Thoracic aorta (tissue), 2 donors: ENCODE measurements around the gene ERBB4. TPM values are rescaled to one million over a fixed set of nuclear protein-coding genes. Genes with fewer than 3 reads are reported as not detected.
"Not testable (repeated sequence)": the region's sequence is repeated elsewhere in the genome, so short reads cannot be mapped to it uniquely, and the experiment has no call there.

Experiments
- ATAC-seq: fragments of 150-250 bp; one replicate; pipeline ENCODE4 v1.8.0; 2017; ENCODE audit warnings: low read depth; ENCODE audit not compliant: insufficient number of reproducible peaks, low FRiP score
- DNase-seq: peaks from one replicate; pipeline ENCODE4 v3.0.0-alpha.2; 2020; ENCODE audit warnings: low spot score
- H3K27ac ChIP-seq, 2 donors: fragments of 200-600 bp; sonication (generic); 1 replicate in 1 of 2; 2 replicates in 1 of 2; pipeline ENCODE4 v1.5.1; 2016; ENCODE audit warnings: mild to moderate bottlenecking in 2 of 2, moderate library complexity in 2 of 2
- H3K27me3 ChIP-seq: fragments of 200-600 bp; sonication (generic); replicated peaks from 2 replicates; pipeline ENCODE4 v1.6.0; 2016; ENCODE audit warnings: mild to moderate bottlenecking; ENCODE audit not compliant: insufficient read depth
- H3K36me3 ChIP-seq: fragments of 200-600 bp; sonication (generic); one replicate; pipeline ENCODE4 v1.5.1; 2016
- H3K4me1 ChIP-seq, 2 donors: fragments of 200-600 bp; sonication (generic); 1 replicate in 1 of 2; 2 replicates in 1 of 2; pipeline versions ENCODE4 v1.5.1 to v1.6.0; 2016; ENCODE audit warnings: low read depth in 2 of 2, mild to moderate bottlenecking in 1 of 2; ENCODE audit not compliant: control insufficient read depth in 1 of 2
- H3K4me3 ChIP-seq: fragments of 200-600 bp; sonication (generic); 2 replicates; pipeline ENCODE4 v1.5.1; 2016; ENCODE audit warnings: mild to moderate bottlenecking
- H3K9me3 ChIP-seq: fragments of 200-600 bp; sonication (generic); 2 replicates; pipeline ENCODE4 v1.5.1; 2016
- CTCF ChIP-seq: fragments of 200-600 bp; sonication (generic); IDR thresholded peaks from one replicate; pipeline ENCODE4 v1.5.1; 2019; ENCODE audit warnings: antibody characterized with exemption
- total RNA-seq, 2 donors: library from RNA; depleted of rRNA; stranded (reverse); fragments of >200 nt; gene quantifications; one replicate each; pipeline versions ENCODE4 v1.1.0 to v1.2.3, GENCODE V29; 2016

Gene ERBB4
- total RNA-seq, 2 donors from 2014 or later: 15.7 to 29.3 TPM

- H3K4me1 ChIP-seq: peaks cover 0 to 11% of the 10 kb centered on the region in 2 donors
- H3K4me3 ChIP-seq: no peak overlapping the region
- TF ChIP-seq CTCF: no peak
- no peak overlapping the region for H3K27ac ChIP-seq
- H3K36me3 ChIP-seq: no peaks in the 10 kb centered on the region
- no peaks in the 10 kb centered on the region for H3K27me3 ChIP-seq
- no peaks in the 10 kb centered on the region for H3K9me3 ChIP-seq
- no peak for DNase-seq
- no peak for ATAC-seq
Measured at GRCh38 chr2:212195626-212196025, 343.0 kb downstream of the ERBB4 start.

DNA sequence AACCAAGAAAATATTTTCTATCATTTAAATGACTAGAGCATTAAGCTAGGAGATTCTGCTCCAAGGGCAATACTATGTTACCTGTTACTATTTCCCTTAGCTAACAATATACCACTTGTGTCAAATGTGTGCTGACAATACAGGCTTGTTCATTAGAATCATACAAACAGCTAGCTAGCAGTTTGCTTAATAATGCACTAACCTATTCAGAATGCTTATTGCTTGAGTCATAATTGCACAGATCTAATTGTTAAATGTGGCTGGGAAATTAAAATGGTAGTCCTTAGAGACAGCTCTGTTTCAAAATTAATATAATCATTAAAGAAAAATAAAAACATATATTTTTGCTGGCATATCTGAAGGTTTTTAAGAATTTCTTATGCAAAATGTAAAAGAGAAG lies 344.2 kb downstream of the ERBB4 start:
- no peak for ATAC-seq
- H3K27me3 ChIP-seq: no peaks in the 10 kb centered on the region

DNA sequence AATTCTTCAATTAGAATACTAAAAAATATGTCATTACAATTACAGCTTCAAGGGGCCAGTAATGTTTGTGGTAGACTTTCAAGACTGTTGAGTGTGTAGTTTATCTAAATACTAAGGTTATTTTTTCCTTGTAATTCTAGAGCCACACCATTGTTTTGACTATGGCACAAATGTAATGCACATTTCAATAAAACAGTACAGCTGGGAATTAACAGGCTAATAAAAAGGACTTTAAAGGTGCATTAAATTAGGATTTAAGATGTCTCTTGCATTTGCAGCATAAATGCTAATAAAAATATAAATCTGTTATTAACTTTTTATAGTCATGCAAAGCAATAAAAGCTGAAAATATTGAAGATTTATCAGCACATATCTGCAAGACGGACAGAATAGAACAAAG lies 344.8 kb downstream of the ERBB4 start:
- Histone ChIP-seq H3K27me3 (no peaks in the 10 kb centered on the region), H3K4me3 (no peak overlapping the region), H3K4me1 (peaks cover 0 to 11% of the 10 kb centered on the region in 2 donors), H3K27ac (no peak overlapping the region), H3K36me3 (no peaks in the 10 kb centered on the region), H3K9me3 (no peaks in the 10 kb centered on the region)
- no peak for TF ChIP-seq CTCF
- DNase-seq: no peak
- no peak for ATAC-seq

More for the DNA sequence above, 344.2 kb downstream of the ERBB4 start:
- Histone ChIP-seq H3K36me3 (no peaks in the 10 kb centered on the region), H3K9me3 (no peaks in the 10 kb centered on the region), H3K4me3 (no peak overlapping the region), H3K27ac (no peak overlapping the region), H3K4me1 (peaks cover 0 to 11% of the 10 kb centered on the region in 2 donors)
- no peak for DNase-seq
- no peak for TF ChIP-seq CTCF

- H3K4me3 ChIP-seq: no peak overlapping the region
- ATAC-seq (no peak), DNase-seq (no peak)
- H3K36me3 ChIP-seq: no peaks in the 10 kb centered on the region
- no peaks in the 10 kb centered on the region for H3K9me3 ChIP-seq
- peaks cover 0 to 11% of the 10 kb centered on the region in 2 donors for H3K4me1 ChIP-seq
- no peak for TF ChIP-seq CTCF
- H3K27me3 ChIP-seq: no peaks in the 10 kb centered on the region
- no peak overlapping the region for H3K27ac ChIP-seq
Measured at GRCh38 chr2:212193056-212193455, 345.5 kb downstream of the ERBB4 start.

DNA sequence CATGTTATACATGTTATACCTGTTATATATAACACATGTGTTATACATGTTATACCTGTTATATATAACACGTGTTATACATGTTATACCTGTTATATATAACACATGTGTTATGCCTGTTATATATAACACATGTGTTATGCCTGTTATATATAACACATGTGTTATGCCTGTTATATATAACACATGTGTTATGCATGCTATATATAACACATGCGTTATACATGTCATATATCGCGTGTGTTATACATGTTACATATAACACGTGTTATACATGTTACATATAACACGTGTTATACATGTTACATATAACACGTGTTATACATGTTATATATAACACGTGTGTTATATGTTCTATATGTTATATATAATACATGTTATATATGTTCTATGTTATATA lies 347.2 kb downstream of the ERBB4 start:
- not testable (repeated sequence) for H3K4me3 ChIP-seq, ATAC-seq, H3K36me3 ChIP-seq, H3K27me3 ChIP-seq, H3K9me3 ChIP-seq, DNase-seq, H3K27ac ChIP-seq, H3K4me1 ChIP-seq

- Histone ChIP-seq H3K9me3 (no peaks in the 10 kb centered on the region), H3K36me3 (no peaks in the 10 kb centered on the region), H3K4me1 (peaks cover 0 to 12% of the 10 kb centered on the region in 2 donors), H3K27ac (no peak overlapping the region), H3K4me3 (no peak overlapping the region), H3K27me3 (no peaks in the 10 kb centered on the region)
- ATAC-seq (no peak), DNase-seq (no peak)
- no peak for TF ChIP-seq CTCF
Measured at GRCh38 chr2:212186166-212186565, 352.4 kb downstream of the ERBB4 start.
